ENCODE data around the gene TPPP.

Gene TPPP

GRCh38 chr5:673161-673830, 19.9 kb downstream of the TPPP start:
- no peak for TF ChIP-seq CTCF (conservative IDR thresholded peaks at IDR 0.05; ENCODE audit: low read depth, low read length)
- H3K4me3 ChIP-seq (ENCODE audit: low read depth, low read length): no peak overlapping the region
- no peak for DNase-seq (ENCODE audit: low read depth)

- no peak overlapping the region for H3K4me3 ChIP-seq (ENCODE audit: low read depth, low read length)
- DNase-seq (ENCODE audit: low read depth): peak; percentile 92
These were observed 20.6 kb downstream of the TPPP start for GRCh38 chr5:672329-673160.

GRCh38 chr5:671459-672328, 21.5 kb downstream of the TPPP start:
- H3K4me3 ChIP-seq (ENCODE audit: low read depth, low read length): no peak overlapping the region
- DNase-seq (ENCODE audit: low read depth): peak; percentile 63
- TF ChIP-seq CTCF (conservative IDR thresholded peaks at IDR 0.05; ENCODE audit: low read depth, low read length): peak; percentile 96

More at GRCh38 chr5:672329-673160, 20.6 kb downstream of the TPPP start:
- TF ChIP-seq CTCF (conservative IDR thresholded peaks at IDR 0.05; ENCODE audit: low read depth, low read length): no peak

- no peak overlapping the region for H3K4me3 ChIP-seq (ENCODE audit: low read depth, low read length)
- DNase-seq (ENCODE audit: low read depth): no peak
- no peak for TF ChIP-seq CTCF (conservative IDR thresholded peaks at IDR 0.05; ENCODE audit: low read depth, low read length)
These were observed 22.5 kb downstream of the TPPP start for GRCh38 chr5:670396-671270.

- no peak for DNase-seq (ENCODE audit: low read depth)
- no peak for TF ChIP-seq CTCF (conservative IDR thresholded peaks at IDR 0.05; ENCODE audit: low read depth, low read length)
- no peak overlapping the region for H3K4me3 ChIP-seq (ENCODE audit: low read depth, low read length)
These were observed 23.2 kb downstream of the TPPP start for GRCh38 chr5:669842-670395.
